Spinal cord (tissue), 10 donors: Measurements from ENCODE around the gene SMDT1. TPM values are rescaled to one million over a fixed set of nuclear protein-coding genes. Genes with fewer than 3 reads are reported as not detected.
"Not testable (repeated sequence)": the region's sequence is repeated elsewhere in the genome, so short reads cannot be mapped to it uniquely, and the experiment has no call there.

ENCODE experiments used
- DNase-seq, 6 donors: peaks; one replicate each; pipeline versions ENCODE4 v3.0.0 to v3.0.0-alpha.2; 2013 to 2015; ENCODE audit warnings: low spot score in 6 of 6, low read depth in 4 of 6
- H3K27ac ChIP-seq: one replicate; pipeline ENCODE4 v1.5.1; 2013; ENCODE audit warnings: low read depth, low read length, control low read depth
- H3K27me3 ChIP-seq: one replicate; pipeline ENCODE4 v1.6.1; 2013; ENCODE audit warnings: low read length; ENCODE audit not compliant: control insufficient read depth, insufficient read depth
- H3K36me3 ChIP-seq: one replicate; pipeline ENCODE4 v1.6.1; 2013; ENCODE audit warnings: low read length; ENCODE audit not compliant: control insufficient read depth, insufficient read depth
- H3K4me1 ChIP-seq: one replicate; pipeline ENCODE4 v1.6.1; 2013; ENCODE audit warnings: low read length; ENCODE audit not compliant: control insufficient read depth, insufficient read depth
- H3K4me3 ChIP-seq: one replicate; pipeline ENCODE4 v1.5.1; 2013; ENCODE audit warnings: low read depth, low read length, control low read depth
- H3K9me3 ChIP-seq: one replicate; pipeline ENCODE4 v1.6.1; 2013; ENCODE audit warnings: low read length; ENCODE audit not compliant: control insufficient read depth, insufficient read depth
- WGBS: methylation state at CpG from one replicate; pipeline ENCODE4 v1.1.5; 2013; ENCODE audit warnings: missing lambda C conversion rate; ENCODE audit not compliant: insufficient coverage; 5-methylcytosine and 5-hydroxymethylcytosine counted together
- polyA plus RNA-seq, 2 donors: library from polyadenylated mRNA; unstranded; fragments of 120-200 nt; gene quantifications; one replicate each; pipeline ENCODE4 v1.2.1, GENCODE V29; 2013; ENCODE audit not compliant: insufficient read length in 2 of 2
- total RNA-seq, 2 donors: library from RNA; depleted of rRNA in 1 of 2; stranded (reverse); fragments of 120-200 nt in 1 of 2; fragments of >200 nt in 1 of 2; gene quantifications; one replicate each; pipeline versions ENCODE4 v1.2.3 to v1.2.4, GENCODE V29; 2013 to 2014
- donor health status: healthy.

SMDT1 gene
- total and polyA plus RNA-seq, 4 donors = 22.6 to 132 (median 77.1) TPM

DNA sequence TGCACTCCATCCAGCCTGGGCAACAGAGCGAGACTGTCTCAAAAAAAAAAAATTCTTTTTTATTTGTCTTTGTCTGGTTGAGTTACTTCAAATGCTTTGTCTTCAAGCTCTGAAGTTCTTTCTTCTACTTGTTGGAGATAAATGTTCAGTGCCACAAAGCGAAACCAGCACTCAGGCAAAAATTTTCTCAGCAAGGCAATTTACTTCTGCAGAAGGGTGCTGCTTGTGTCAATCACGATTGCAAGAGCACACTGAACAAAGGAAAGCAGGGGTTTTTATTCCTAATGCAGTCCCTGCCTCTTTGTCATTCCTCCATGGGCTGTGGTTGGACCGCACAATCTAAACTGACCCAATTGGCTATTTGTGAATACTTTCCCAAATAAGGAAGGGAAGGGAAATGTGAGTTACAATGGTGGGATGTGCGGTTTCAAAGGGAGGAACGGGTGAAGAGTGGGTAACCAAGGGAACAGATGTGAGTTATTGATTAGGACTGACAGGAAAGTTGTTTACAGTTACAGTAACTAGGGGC is 24.9 kb downstream of the SMDT1 start:
- H3K36me3 ChIP-seq = peaks cover 13% of the 10 kb centered on the region
- H3K4me3 ChIP-seq, H3K9me3 ChIP-seq, H3K27ac ChIP-seq, DNase-seq, H3K4me1 ChIP-seq, H3K27me3 ChIP-seq: not testable (repeated sequence)
- WGBS = 94% methylated on average over 4 of the region's 6 CpGs

DNA sequence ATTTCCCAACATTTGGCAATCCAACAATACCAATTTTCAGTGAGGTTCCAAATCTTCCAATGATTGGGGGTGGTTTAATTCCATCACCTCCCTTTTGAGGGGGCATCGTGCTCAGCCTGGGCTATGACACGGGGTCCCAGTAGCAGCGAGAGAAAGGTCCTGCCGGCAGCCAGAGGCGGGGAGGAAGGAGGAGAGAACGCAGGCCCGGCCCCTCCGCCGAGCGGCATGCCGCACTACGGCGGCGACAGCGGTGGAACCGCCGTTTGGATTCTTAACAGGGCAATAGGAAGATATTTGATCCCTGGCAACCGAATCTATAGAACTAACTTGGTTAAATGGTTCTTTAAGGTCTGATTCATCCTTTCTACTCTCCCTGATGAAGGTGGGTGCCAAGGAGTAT is 29.3 kb downstream of the SMDT1 start:
- Histone ChIP-seq H3K4me3 (no peak overlapping the region), H3K4me1 (no peaks in the 10 kb centered on the region), H3K27me3 (no peaks in the 10 kb centered on the region), H3K36me3 (peaks cover 2% of the 10 kb centered on the region), H3K27ac (no peak overlapping the region), H3K9me3 (peaks cover 5% of the 10 kb centered on the region)
- DNase-seq = no peak
- WGBS = 33% methylated on average over 18 of the region's 18 CpGs

DNA sequence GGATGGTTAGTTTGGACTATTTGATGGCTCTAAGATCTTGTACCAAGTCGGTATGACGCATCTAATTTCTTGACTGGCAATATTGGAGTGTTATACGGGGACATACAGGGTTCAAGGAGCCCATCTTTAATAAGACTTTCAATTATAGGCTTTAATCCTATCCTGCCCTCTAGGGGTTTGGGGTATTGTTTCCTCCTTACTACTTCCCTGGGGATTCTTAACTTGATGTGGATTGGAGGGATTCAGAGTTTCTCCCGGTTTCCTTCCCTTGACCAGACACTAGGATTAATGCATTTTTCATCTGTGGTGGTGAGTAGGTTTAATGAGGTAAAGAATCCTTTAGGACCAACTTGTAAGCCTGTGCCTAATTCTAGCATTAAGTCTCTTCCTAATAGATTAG is 32.3 kb downstream of the SMDT1 start:
- peaks cover 2% of the 10 kb centered on the region for H3K36me3 ChIP-seq
- no peaks in the 10 kb centered on the region for H3K9me3 ChIP-seq
- no peak overlapping the region for H3K27ac ChIP-seq
- no peak overlapping the region for H3K4me3 ChIP-seq
- no peak for DNase-seq
- no peaks in the 10 kb centered on the region for H3K27me3 ChIP-seq
- no peaks in the 10 kb centered on the region for H3K4me1 ChIP-seq
- no CpG with 5 or more reads among the region's 4 CpGs for WGBS

DNA sequence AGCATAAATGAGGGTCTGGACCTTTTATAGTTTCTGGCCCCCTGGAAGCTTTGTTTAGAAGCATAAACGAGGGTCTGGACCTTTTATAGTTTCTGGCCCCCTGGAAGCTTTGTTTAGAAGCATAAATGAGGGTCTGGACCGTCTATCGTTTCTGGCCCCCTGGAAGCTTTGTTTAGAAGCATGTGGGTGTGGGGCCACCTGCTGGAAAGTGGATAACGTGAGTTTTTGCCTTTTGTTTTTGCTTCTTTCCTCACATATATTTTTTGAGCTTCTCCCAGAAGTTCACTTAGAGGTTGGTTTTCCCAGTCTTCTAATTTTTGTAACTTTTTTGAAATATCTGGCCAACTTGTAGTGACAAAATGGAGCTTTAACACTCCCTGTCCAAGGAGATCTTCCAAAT is 33.3 kb downstream of the SMDT1 start:
- not testable (repeated sequence) for H3K4me3 ChIP-seq, H3K9me3 ChIP-seq, H3K27ac ChIP-seq, H3K4me1 ChIP-seq, H3K27me3 ChIP-seq, H3K36me3 ChIP-seq
- peak in 1 of 6 donors; percentile 42 for DNase-seq
- no CpG with 5 or more reads among the region's 4 CpGs for WGBS

DNA sequence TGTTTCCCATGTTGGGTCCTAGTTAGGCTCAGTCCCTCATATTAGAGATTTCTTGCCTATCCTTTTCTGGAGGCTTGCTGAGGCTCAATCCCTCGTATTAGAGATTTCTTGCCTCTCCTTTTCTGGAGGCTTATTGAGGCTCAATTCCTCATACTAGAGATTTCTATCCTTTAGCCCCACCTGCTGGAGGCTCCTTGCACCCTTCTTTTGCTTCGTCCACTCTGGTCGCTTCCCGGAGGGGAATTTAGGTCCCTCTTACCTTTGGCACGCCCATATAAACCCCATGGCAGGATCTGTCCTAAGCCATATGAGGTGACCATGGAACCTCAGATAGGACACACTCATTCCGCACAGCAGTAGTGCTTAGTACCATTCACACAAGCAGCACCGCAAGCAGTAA is 35.2 kb downstream of the SMDT1 start:
- no peak for DNase-seq
- WGBS = 86% methylated on average over 7 of the region's 7 CpGs
- no peaks in the 10 kb centered on the region for H3K9me3 ChIP-seq
- H3K36me3 ChIP-seq = no peaks in the 10 kb centered on the region
- no peaks in the 10 kb centered on the region for H3K27me3 ChIP-seq
- H3K4me1 ChIP-seq = no peaks in the 10 kb centered on the region
- no peak overlapping the region for H3K27ac ChIP-seq
- H3K4me3 ChIP-seq = no peak overlapping the region

DNA sequence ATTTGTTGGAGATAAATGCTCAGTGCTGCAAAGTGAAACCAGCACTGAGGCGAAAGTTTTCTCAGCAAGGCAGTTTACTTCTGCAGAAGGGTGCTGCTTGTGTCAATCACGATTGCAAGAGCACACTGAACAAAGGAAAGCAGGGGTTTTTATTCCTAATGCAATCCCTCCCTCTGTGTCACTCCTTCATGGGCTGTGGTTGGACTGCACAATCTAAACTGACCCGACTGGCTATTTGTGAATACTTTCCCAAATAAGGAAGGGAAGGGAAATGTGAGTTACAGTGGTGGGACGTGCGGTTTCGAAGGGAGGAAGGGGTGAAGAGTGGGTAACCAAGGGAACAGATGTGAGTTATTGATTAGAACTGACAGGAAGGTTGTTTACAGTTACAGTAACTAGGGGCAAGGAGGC is 35.9 kb downstream of the SMDT1 start:
- H3K27ac ChIP-seq, H3K4me1 ChIP-seq, DNase-seq, H3K4me3 ChIP-seq, H3K36me3 ChIP-seq, H3K9me3 ChIP-seq, H3K27me3 ChIP-seq: not testable (repeated sequence)
- WGBS = 81% methylated on average over 4 of the region's 6 CpGs

DNA sequence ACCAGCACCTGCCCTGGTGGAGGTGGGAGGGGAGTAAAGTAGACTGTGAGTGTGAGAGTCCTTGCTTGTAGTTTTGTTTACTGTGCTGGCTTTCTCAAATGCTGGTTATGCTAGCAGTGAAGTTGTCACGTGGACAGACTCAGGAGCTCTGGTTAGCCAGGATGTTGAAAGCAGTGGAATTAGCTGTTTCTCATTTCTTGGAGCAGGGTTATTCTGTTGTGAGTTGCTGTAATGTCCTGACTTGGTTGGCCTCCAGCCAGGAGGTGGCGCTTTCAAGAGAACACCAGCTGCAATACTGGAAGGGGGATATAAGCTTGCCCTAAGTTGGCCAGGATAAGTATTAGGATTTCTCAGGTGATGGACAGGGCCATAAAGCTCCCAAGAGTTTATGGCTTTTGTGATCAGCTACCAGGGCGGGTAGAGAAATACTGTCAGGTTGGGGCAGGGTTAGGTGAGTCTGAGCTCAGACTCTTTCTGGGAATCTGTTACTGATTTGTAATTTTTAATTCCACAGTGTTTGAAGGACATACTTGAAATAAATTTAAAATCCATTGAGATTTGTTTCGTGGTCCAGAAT is 37.4 kb downstream of the SMDT1 start:
- no peak overlapping the region for H3K27ac ChIP-seq
- no peaks in the 10 kb centered on the region for H3K4me1 ChIP-seq
- no peak overlapping the region for H3K4me3 ChIP-seq
- no peaks in the 10 kb centered on the region for H3K27me3 ChIP-seq
- no peak for DNase-seq
- no peaks in the 10 kb centered on the region for H3K9me3 ChIP-seq
- H3K36me3 ChIP-seq = no peaks in the 10 kb centered on the region
- 65% methylated on average over 3 of the region's 4 CpGs for WGBS

DNA sequence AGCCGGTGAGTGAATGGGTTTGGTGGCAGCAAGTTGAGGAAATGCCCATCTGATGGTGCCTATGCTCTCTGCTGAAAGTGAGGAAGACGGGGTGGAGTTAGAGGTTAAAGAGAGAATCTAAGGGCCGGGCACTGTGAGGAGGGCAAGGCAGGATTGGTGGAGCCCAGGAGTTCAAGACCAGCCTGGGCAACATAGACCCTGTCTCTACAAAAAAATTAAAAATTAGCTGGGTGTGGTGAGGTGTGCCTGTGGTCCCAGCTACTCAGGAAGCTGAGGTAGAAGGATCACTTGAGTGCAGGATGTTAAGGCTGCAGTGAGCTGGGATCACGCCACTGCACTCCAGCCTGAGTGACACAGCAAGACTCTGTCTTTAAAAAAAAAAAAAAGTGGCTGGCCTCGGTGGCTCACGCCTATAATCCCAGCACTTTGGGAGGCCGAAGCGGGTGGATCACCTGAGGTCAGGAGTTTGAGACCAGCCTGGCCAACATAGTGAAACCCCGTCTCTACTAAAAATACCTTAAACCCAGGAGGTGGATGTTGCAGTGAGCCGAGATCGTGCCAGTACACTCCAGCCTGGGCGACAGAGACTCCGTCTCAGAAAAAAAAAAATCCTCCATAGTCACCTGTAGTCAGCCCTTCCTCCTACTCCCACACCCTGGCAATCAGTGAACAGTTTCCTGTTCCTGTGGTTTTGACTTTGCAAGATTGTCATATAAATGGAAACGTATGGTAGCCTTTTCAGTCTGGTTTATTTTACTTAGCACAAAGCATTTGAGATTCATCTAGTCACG is 40.9 kb downstream of the SMDT1 start:
- H3K4me1 ChIP-seq, H3K4me3 ChIP-seq, H3K27ac ChIP-seq, H3K9me3 ChIP-seq, DNase-seq, H3K36me3 ChIP-seq, H3K27me3 ChIP-seq: not testable (repeated sequence)
- 88% methylated on average over 13 of the region's 15 CpGs for WGBS

DNA sequence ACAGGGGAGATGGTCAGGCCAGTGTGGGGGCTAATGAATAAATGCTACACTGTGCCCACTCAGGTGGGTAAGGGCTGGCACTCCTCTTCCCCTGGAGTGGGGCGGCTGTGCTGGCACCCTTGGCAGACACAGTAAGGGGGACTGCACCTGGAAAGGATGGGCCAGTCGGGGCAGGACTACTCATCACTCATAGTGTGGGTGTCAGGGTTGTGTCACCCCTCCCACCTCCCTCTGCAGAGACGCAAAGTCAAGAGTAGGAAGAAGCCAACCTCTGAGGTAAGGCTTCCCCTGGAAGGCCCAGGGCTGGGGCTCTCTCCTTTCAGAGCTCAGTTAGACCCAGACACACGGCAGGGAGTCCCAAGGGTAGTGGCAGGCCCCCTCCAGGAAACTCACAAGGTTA is 44.0 kb downstream of the SMDT1 start:
- not testable (repeated sequence) for DNase-seq, H3K4me1 ChIP-seq, H3K27ac ChIP-seq, H3K27me3 ChIP-seq, H3K4me3 ChIP-seq, H3K9me3 ChIP-seq
- no CpG with 5 or more reads among the region's 4 CpGs for WGBS
- peaks cover 19% of the 10 kb centered on the region for H3K36me3 ChIP-seq

DNA sequence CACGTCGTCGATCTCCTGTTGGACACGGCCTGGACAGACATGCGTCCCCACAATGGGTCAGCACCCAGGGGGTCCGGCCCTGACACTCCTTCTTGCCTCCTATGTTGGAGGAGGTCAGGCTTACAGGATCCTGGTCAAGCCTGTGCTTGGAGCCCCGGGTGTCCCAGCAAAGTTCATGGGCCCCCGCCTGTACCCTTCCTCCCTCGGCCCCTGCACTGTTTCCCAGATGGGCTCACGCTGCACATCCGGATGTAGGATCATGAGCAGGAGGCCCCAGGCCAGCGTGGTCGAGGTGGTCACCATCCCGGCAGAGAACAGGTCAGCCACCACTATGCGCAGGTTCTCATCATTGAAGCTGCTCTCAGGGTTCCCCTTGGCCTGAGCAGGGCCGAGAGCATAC is 48.1 kb downstream of the SMDT1 start:
- H3K4me1 ChIP-seq = no peaks in the 10 kb centered on the region
- 95% methylated on average over 16 of the region's 16 CpGs for WGBS

More for the DNA sequence above, 48.1 kb downstream of the SMDT1 start:
- DNase-seq = no peak
- Histone ChIP-seq H3K4me3 (no peak overlapping the region), H3K27ac (no peak overlapping the region), H3K36me3 (peaks cover 26% of the 10 kb centered on the region), H3K27me3 (no peaks in the 10 kb centered on the region), H3K9me3 (no peaks in the 10 kb centered on the region)
